Lung (tissue), 12 donors: Measurements from ENCODE around the gene TAS2R20. TPM values are rescaled to one million over a fixed set of nuclear protein-coding genes. Genes with fewer than 3 reads are reported as not detected.

Source experiments
- ATAC-seq: fragments of 200-7000 bp; cut with Tn5 transposase; one replicate; pipeline ENCODE4 v1.9.1; 2020; ENCODE audit warnings: moderate number of reproducible peaks; ENCODE audit not compliant: insufficient read depth, low FRiP score
- DNase-seq, 3 donors: peaks; one replicate each; pipeline ENCODE4 v3.0.0-alpha.2; 2013 to 2017
- H3K27ac ChIP-seq, 2 donors: one replicate each; pipeline ENCODE4 v1.5.1; 2013; ENCODE audit warnings: mild to moderate bottlenecking in 2 of 2, moderate library complexity in 2 of 2, control low read depth in 1 of 2, inconsistent platforms in 1 of 2, low read depth in 1 of 2, low read length in 1 of 2
- H3K27me3 ChIP-seq, 3 donors: one replicate each; pipeline ENCODE4 v1.5.1; 2013; ENCODE audit warnings: low read length in 2 of 3; ENCODE audit not compliant: control insufficient read depth in 3 of 3, insufficient read depth in 3 of 3
- H3K36me3 ChIP-seq, 4 donors: one replicate each; pipeline ENCODE4 v1.5.1; 2013; ENCODE audit warnings: low read length in 4 of 4, mild to moderate bottlenecking in 1 of 4, moderate library complexity in 1 of 4; ENCODE audit not compliant: control insufficient read depth in 4 of 4, insufficient read depth in 4 of 4
- H3K4me1 ChIP-seq, 5 donors: one replicate each; pipeline ENCODE4 v1.5.1; 2013; ENCODE audit warnings: low read length in 5 of 5, mild to moderate bottlenecking in 2 of 5, moderate library complexity in 1 of 5; ENCODE audit not compliant: control insufficient read depth in 5 of 5, insufficient read depth in 5 of 5
- H3K4me3 ChIP-seq: one replicate; pipeline ENCODE4 v1.5.1; 2013; ENCODE audit warnings: mild to moderate bottlenecking, control low read depth, moderate library complexity
- H3K9ac ChIP-seq, 2 donors: one replicate each; pipeline ENCODE4 v1.5.1; 2013; ENCODE audit warnings: low read length in 2 of 2, control low read depth in 1 of 2; ENCODE audit not compliant: insufficient read depth in 1 of 2
- H3K9me3 ChIP-seq, 4 donors: one replicate each; pipeline ENCODE4 v1.5.1; 2013; ENCODE audit warnings: low read length in 3 of 4, mild to moderate bottlenecking in 1 of 4, moderate library complexity in 1 of 4; ENCODE audit not compliant: control insufficient read depth in 4 of 4, insufficient read depth in 3 of 4
- CTCF ChIP-seq: IDR thresholded peaks from 2 replicates; pipeline ENCODE4 v1.5.1; 2012; ENCODE audit warnings: mild to moderate bottlenecking; ENCODE audit errors: control extremely low read depth, extremely low read depth
- WGBS, 2 donors: extraction: QIAGEN DNeasy Blood & Tissue Kit; methylation state at CpG; one replicate each; pipeline ENCODE4 v1.1.7; 2013; 5-methylcytosine and 5-hydroxymethylcytosine counted together
- polyA plus RNA-seq, 2 donors: library from polyadenylated mRNA; stranded (reverse); fragments of 200-250 nt; gene quantifications; one replicate each; pipeline ENCODE4 v1.2.1, GENCODE V29; 2013
- total RNA-seq, 2 donors: library from RNA; depleted of rRNA in 1 of 2; stranded (reverse); fragments of >200 nt in 1 of 2; gene quantifications; one replicate each; pipeline ENCODE4 v1.2.1, GENCODE V29; 2014 to 2021
- donor health status: control.
- donor health status: control.
- donor health status: Bipolar disorder and iron deficiency.
- donor health status: healthy.
- donor health status: DM: yes; HTN: yes; CAD: no.

The TAS2R20 gene
- total and polyA plus RNA-seq, 4 donors, result 0.08 to 21.2 (median 0.92) TPM

GRCh38 chr12:10957741-10958140 lies 40.4 kb downstream of the TAS2R20 start:
- Histone ChIP-seq H3K9me3 (peaks cover 0 to 3% (median 3%) of the 10 kb centered on the region in 4 donors), H3K27me3 (no peaks in the 10 kb centered on the region), H3K36me3 (peaks cover 0 to 2% (median under 1%) of the 10 kb centered on the region in 4 donors), H3K27ac (no peak overlapping the region), H3K9ac (no peak overlapping the region), H3K4me3 (no peak overlapping the region), H3K4me1 (no peaks in the 10 kb centered on the region)
- no peak for DNase-seq
- no peak for ATAC-seq
- TF ChIP-seq CTCF, result no peak

- no peak for DNase-seq
- no peak for ATAC-seq
- H3K27ac ChIP-seq, result no peak overlapping the region
- H3K4me3 ChIP-seq, result no peak overlapping the region
- H3K9me3 ChIP-seq, result peaks cover 0 to 3% (median 1%) of the 10 kb centered on the region in 4 donors
- H3K27me3 ChIP-seq, result no peaks in the 10 kb centered on the region
- TF ChIP-seq CTCF, result no peak
- H3K36me3 ChIP-seq, result peaks cover 0 to 1% (median 0%) of the 10 kb centered on the region in 4 donors
- H3K4me1 ChIP-seq, result no peaks in the 10 kb centered on the region
- H3K9ac ChIP-seq, result no peak overlapping the region
These were observed 42.0 kb downstream of the TAS2R20 start for GRCh38 chr12:10956085-10956484.

GRCh38 chr12:10952645-10953044 lies 45.5 kb downstream of the TAS2R20 start:
- no peaks in the 10 kb centered on the region for H3K4me1 ChIP-seq
- peaks cover 0 to 4% (median 1%) of the 10 kb centered on the region in 4 donors for H3K9me3 ChIP-seq
- H3K9ac ChIP-seq, result no peak overlapping the region
- H3K36me3 ChIP-seq, result no peaks in the 10 kb centered on the region
- no peak for DNase-seq
- no peak for ATAC-seq
- WGBS, 2 donors, result 97 to 98% methylated on average over 4 of the region's 4 CpGs
- no peak overlapping the region for H3K4me3 ChIP-seq
- H3K27me3 ChIP-seq, result no peaks in the 10 kb centered on the region
- no peak overlapping the region for H3K27ac ChIP-seq
- TF ChIP-seq CTCF, result no peak

Other genes with a start within 250 kb of the TAS2R20 start
- gene TAS2R7, start 195.7 kb downstream of the TAS2R20 start, total RNA-seq, result under 1 TPM in 1 of 2 donors, not detected in 1; 0.31 TPM
- not detected for gene TAS2R7, start 195.7 kb downstream of the TAS2R20 start, polyA plus RNA-seq
- gene TAS2R8, start 191.0 kb downstream of the TAS2R20 start, total RNA-seq, result not detected
- gene TAS2R8, start 191.0 kb downstream of the TAS2R20 start, polyA plus RNA-seq, result not detected
- not detected for gene TAS2R9, start 188.1 kb downstream of the TAS2R20 start, total RNA-seq
- not detected for gene TAS2R9, start 188.1 kb downstream of the TAS2R20 start, polyA plus RNA-seq
- 1 to 10 TPM in 1 of 2 donors, under 1 TPM in 1; 0.80 to 2.1 TPM for gene TAS2R10, start 171.9 kb downstream of the TAS2R20 start, total RNA-seq
- under 1 TPM in 1 of 2 donors, not detected in 1; 0.18 TPM for gene TAS2R10, start 171.9 kb downstream of the TAS2R20 start, polyA plus RNA-seq
- gene PRR4, start 148.8 kb downstream of the TAS2R20 start, total RNA-seq, result 1 to 10 TPM; 2.2 to 7.3 TPM
- 1 to 10 TPM; 3.4 to 3.6 TPM for gene PRR4, start 148.8 kb downstream of the TAS2R20 start, polyA plus RNA-seq
- gene PRH1, start 114.0 kb downstream of the TAS2R20 start, total RNA-seq, result 10 to 100 TPM; 23.1 to 92.5 TPM
- gene PRH1, start 114.0 kb downstream of the TAS2R20 start, polyA plus RNA-seq, result 1 to 10 TPM; 1.9 to 3.1 TPM
- gene TAS2R13, start 88.7 kb downstream of the TAS2R20 start, total RNA-seq, result 10 to 100 TPM in 1 of 2 donors, 1 to 10 TPM in 1; 1.7 to 13.5 TPM
- not detected for gene TAS2R13, start 88.7 kb downstream of the TAS2R20 start, polyA plus RNA-seq
- not detected for gene PRH2, start 69.1 kb downstream of the TAS2R20 start, total RNA-seq
- under 1 TPM; 0.30 to 0.31 TPM for gene PRH2, start 69.1 kb downstream of the TAS2R20 start, polyA plus RNA-seq
- 10 to 100 TPM in 1 of 2 donors, 1 to 10 TPM in 1; 3.0 to 13.5 TPM for gene TAS2R14, start 59.0 kb downstream of the TAS2R20 start, total RNA-seq
- gene TAS2R14, start 59.0 kb downstream of the TAS2R20 start, polyA plus RNA-seq, result 1 to 10 TPM in 1 of 2 donors, under 1 TPM in 1; 0.48 to 1.0 TPM
- 10 to 100 TPM in 1 of 2 donors, 1 to 10 TPM in 1; 1.8 to 11.1 TPM for gene TAS2R50, start 11.4 kb downstream of the TAS2R20 start, total RNA-seq
- gene TAS2R50, start 11.4 kb downstream of the TAS2R20 start, polyA plus RNA-seq, result under 1 TPM in 1 of 2 donors, not detected in 1; 0.03 TPM
- 10 to 100 TPM in 1 of 2 donors, 1 to 10 TPM in 1; 3.2 to 25.0 TPM for gene TAS2R19, start 24.3 kb upstream of the TAS2R20 start, total RNA-seq
- gene TAS2R19, start 24.3 kb upstream of the TAS2R20 start, polyA plus RNA-seq, result under 1 TPM; 0.13 to 0.14 TPM
- 10 to 100 TPM in 1 of 2 donors, 1 to 10 TPM in 1; 3.2 to 20.1 TPM for gene TAS2R31, start 33.1 kb upstream of the TAS2R20 start, total RNA-seq
- gene TAS2R31, start 33.1 kb upstream of the TAS2R20 start, polyA plus RNA-seq, result under 1 TPM; 0.14 to 0.26 TPM
- gene TAS2R46, start 64.0 kb upstream of the TAS2R20 start, total RNA-seq, result 10 to 100 TPM in 1 of 2 donors, 1 to 10 TPM in 1; 1.6 to 11.2 TPM
- not detected for gene TAS2R46, start 64.0 kb upstream of the TAS2R20 start, polyA plus RNA-seq
- gene TAS2R43, start 94.0 kb upstream of the TAS2R20 start, total RNA-seq, result 10 to 100 TPM in 1 of 2 donors, 1 to 10 TPM in 1; 1.0 to 15.1 TPM
- not detected for gene TAS2R43, start 94.0 kb upstream of the TAS2R20 start, polyA plus RNA-seq
- gene TAS2R30, start 136.3 kb upstream of the TAS2R20 start, total RNA-seq, result 10 to 100 TPM in 1 of 2 donors, 1 to 10 TPM in 1; 3.5 to 40.4 TPM
- gene TAS2R30, start 136.3 kb upstream of the TAS2R20 start, polyA plus RNA-seq, result under 1 TPM in 1 of 2 donors, not detected in 1; 0.12 TPM
- gene SMIM10L1, start 172.9 kb upstream of the TAS2R20 start, total RNA-seq, result 10 to 100 TPM in 1 of 2 donors, 1 to 10 TPM in 1; 8.2 to 10.5 TPM
- gene SMIM10L1, start 172.9 kb upstream of the TAS2R20 start, polyA plus RNA-seq, result 10 to 100 TPM in 1 of 2 donors, 1 to 10 TPM in 1; 6.1 to 10.6 TPM
- not detected for gene TAS2R42, start 188.6 kb upstream of the TAS2R20 start, total RNA-seq
- not detected for gene TAS2R42, start 188.6 kb upstream of the TAS2R20 start, polyA plus RNA-seq